Neutrophil (primary cell): ENCODE results near the gene WAS.

ENCODE experiments used
- H3K27ac ChIP-seq: fragments of 200-600 bp; sonication (generic); 2 replicates; pipeline ENCODE4 v1.5.1; 2016; ENCODE audit warnings: mild to moderate bottlenecking, moderate library complexity
- H3K27me3 ChIP-seq: fragments of 200-600 bp; sonication (generic); 2 replicates; pipeline ENCODE4 v1.6.0; 2016; ENCODE audit warnings: mild to moderate bottlenecking
- H3K36me3 ChIP-seq: fragments of 200-600 bp; sonication (generic); 2 replicates; pipeline ENCODE4 v1.5.1; 2017
- H3K4me1 ChIP-seq, 2 experiments: fragments of 200-600 bp in 1 of 2; sonication (generic) in 1 of 2; 1 replicate in 1 of 2; 2 replicates in 1 of 2; pipeline versions ENCODE4 v1.5.1 to v1.6.1; 2013 to 2016; ENCODE audit warnings: low read depth in 1 of 2, low read length in 1 of 2, mild to moderate bottlenecking in 1 of 2, moderate library complexity in 1 of 2; ENCODE audit not compliant: control insufficient read depth in 1 of 2, insufficient read depth in 1 of 2
- H3K4me3 ChIP-seq, 2 experiments: fragments of 200-600 bp in 1 of 2; sonication (generic) in 1 of 2; 1 replicate in 1 of 2; 2 replicates in 1 of 2; pipeline ENCODE4 v1.5.1; 2013 to 2016; ENCODE audit warnings: low read depth in 1 of 2, low read length in 1 of 2, mild to moderate bottlenecking in 1 of 2, moderate library complexity in 1 of 2
- H3K9me3 ChIP-seq: fragments of 200-600 bp; sonication (generic); 2 replicates; pipeline ENCODE4 v1.5.1; 2016
- TF ChIP-seq, protein P1 (sequence below): fragments of 200-600 bp; sonication (generic); IDR thresholded peaks from 2 replicates; pipeline ENCODE4 v1.5.1; 2016; ENCODE audit warnings: antibody characterized with exemption

Gene WAS

GRCh38 chrX:48703228-48703627 lies 19.6 kb downstream of the WAS start:
- no peaks in the 10 kb centered on the region for H3K27me3 ChIP-seq
- TF ChIP-seq, protein P1, sequence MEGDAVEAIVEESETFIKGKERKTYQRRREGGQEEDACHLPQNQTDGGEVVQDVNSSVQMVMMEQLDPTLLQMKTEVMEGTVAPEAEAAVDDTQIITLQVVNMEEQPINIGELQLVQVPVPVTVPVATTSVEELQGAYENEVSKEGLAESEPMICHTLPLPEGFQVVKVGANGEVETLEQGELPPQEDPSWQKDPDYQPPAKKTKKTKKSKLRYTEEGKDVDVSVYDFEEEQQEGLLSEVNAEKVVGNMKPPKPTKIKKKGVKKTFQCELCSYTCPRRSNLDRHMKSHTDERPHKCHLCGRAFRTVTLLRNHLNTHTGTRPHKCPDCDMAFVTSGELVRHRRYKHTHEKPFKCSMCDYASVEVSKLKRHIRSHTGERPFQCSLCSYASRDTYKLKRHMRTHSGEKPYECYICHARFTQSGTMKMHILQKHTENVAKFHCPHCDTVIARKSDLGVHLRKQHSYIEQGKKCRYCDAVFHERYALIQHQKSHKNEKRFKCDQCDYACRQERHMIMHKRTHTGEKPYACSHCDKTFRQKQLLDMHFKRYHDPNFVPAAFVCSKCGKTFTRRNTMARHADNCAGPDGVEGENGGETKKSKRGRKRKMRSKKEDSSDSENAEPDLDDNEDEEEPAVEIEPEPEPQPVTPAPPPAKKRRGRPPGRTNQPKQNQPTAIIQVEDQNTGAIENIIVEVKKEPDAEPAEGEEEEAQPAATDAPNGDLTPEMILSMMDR: no peak
- no peak overlapping the region for H3K4me3 ChIP-seq
- no peaks in the 10 kb centered on the region for H3K36me3 ChIP-seq
- no peaks in the 10 kb centered on the region for H3K9me3 ChIP-seq
- no peak overlapping the region for H3K27ac ChIP-seq
- peaks cover 20 to 21% of the 10 kb centered on the region in 2 experiments for H3K4me1 ChIP-seq

GRCh38 chrX:48703642-48704481 lies 20.3 kb downstream of the WAS start:
- no peaks in the 10 kb centered on the region for H3K9me3 ChIP-seq

GRCh38 chrX:48705871-48706270 lies 22.3 kb downstream of the WAS start:
- Histone ChIP-seq H3K36me3 (no peaks in the 10 kb centered on the region), H3K9me3 (no peaks in the 10 kb centered on the region), H3K27ac (no peak overlapping the region), H3K4me3 (no peak overlapping the region), H3K4me1 (peaks cover 18% of the 10 kb centered on the region in 2 experiments), H3K27me3 (no peaks in the 10 kb centered on the region)
- TF ChIP-seq, protein P1: no peak

More at GRCh38 chrX:48703642-48704481, 20.3 kb downstream of the WAS start:
- Histone ChIP-seq H3K27me3 (no peaks in the 10 kb centered on the region), H3K4me3 (no peak overlapping the region), H3K4me1 (peaks cover 20 to 21% of the 10 kb centered on the region in 2 experiments), H3K27ac (no peak overlapping the region), H3K36me3 (no peaks in the 10 kb centered on the region)
- TF ChIP-seq, protein P1: no peak

- TF ChIP-seq, protein P1: no peak
- Histone ChIP-seq H3K27me3 (no peaks in the 10 kb centered on the region), H3K4me1 (no peaks in the 10 kb centered on the region), H3K4me3 (no peak overlapping the region), H3K27ac (no peak overlapping the region), H3K9me3 (no peaks in the 10 kb centered on the region), H3K36me3 (no peaks in the 10 kb centered on the region)
These were observed 26.0 kb downstream of the WAS start for GRCh38 chrX:48709522-48710112.

GRCh38 chrX:48711162-48711928 lies 27.7 kb downstream of the WAS start:
- Histone ChIP-seq H3K9me3 (no peaks in the 10 kb centered on the region), H3K4me1 (no peaks in the 10 kb centered on the region), H3K27ac (no peak overlapping the region), H3K36me3 (no peaks in the 10 kb centered on the region), H3K4me3 (no peak overlapping the region), H3K27me3 (no peaks in the 10 kb centered on the region)
- TF ChIP-seq, protein P1: no peak
